Measurements from ENCODE around the gene ESYT2. TPM values are rescaled to one million over a fixed set of nuclear protein-coding genes. Genes with fewer than 3 reads are reported as not detected.
A peak's percentile ranks its signal among the peaks of the same experiment; 100 is the strongest.

The ESYT2 gene
- total and polyA plus RNA-seq, 9 of the 15 experiments (the other 6 are each of a cell fraction or from before 2014, with no cell fraction given), result 5.8 to 86.9 (median 64.7) TPM

GRCh38 chr7:158861004-158861787 is 31.9 kb upstream of the ESYT2 start (continued):
- TF ChIP-seq NEUROD1 (IDR thresholded peaks at IDR 0.05; ENCODE audit: borderline replicate concordance, low read depth, low read length, partially characterized antibody) (no peak), NFE2 (IDR thresholded peaks at IDR 0.05; ENCODE audit: low read depth) (no peak), ZNF436 (CRISPR knock-in tag; IDR thresholded peaks at IDR 0.05) (no peak), FOXJ2 (tag; IDR thresholded peaks at IDR 0.05) (no peak), IFI16 (CRISPR knock-in tag; IDR thresholded peaks at IDR 0.05) (no peak), KAT7 (CRISPR knock-in tag; IDR thresholded peaks at IDR 0.05; ENCODE audit: borderline replicate concordance) (no peak; the same call in 1 of the 2 replicates), HOXB6 (CRISPR knock-in tag; IDR thresholded peaks at IDR 0.05; ENCODE audit: borderline replicate concordance) (no peak), ETV5 (CRISPR knock-in tag; IDR thresholded peaks at IDR 0.05; ENCODE audit: low read depth) (peak; percentile 60; the same call in 1 of the 2 replicates), HINFP (tag; conservative IDR thresholded peaks at IDR 0.05; ENCODE audit: low read depth) (no peak), TBP (optimal IDR thresholded peaks at IDR 0.05; ENCODE audit: low read depth, low read length) (no peak), ZSCAN32 (CRISPR knock-in tag; IDR thresholded peaks at IDR 0.05) (no peak), ZNF134 (CRISPR knock-in tag; conservative IDR thresholded peaks at IDR 0.05) (peak; percentile 31; the same call in 1 of the 2 replicates), RFX5 (IDR thresholded peaks at IDR 0.05; ENCODE audit: low read depth, low read length) (no peak), MIER1 (IDR thresholded peaks at IDR 0.05; ENCODE audit: low read depth) (peak; percentile 44; the same call in 1 of the 2 replicates), HDAC6 (IDR thresholded peaks at IDR 0.05; ENCODE audit: low read depth, low read length) (no peak), STAT5B (CRISPR knock-in tag; IDR thresholded peaks at IDR 0.05) (no peak), MAFG (tag; conservative IDR thresholded peaks at IDR 0.05) (no peak), ARID3A (IDR thresholded peaks at IDR 0.05; ENCODE audit: borderline replicate concordance, low read depth, low read length) (peak; percentile 69; the same call in 1 of the 2 replicates), SMARCA5 (IDR thresholded peaks at IDR 0.05) (no peak), ZNF511 (CRISPR knock-in tag; IDR thresholded peaks at IDR 0.05) (no peak; the same call in 1 of the 2 replicates), STAG1 (CRISPR knock-in tag; IDR thresholded peaks at IDR 0.05; ENCODE audit: borderline replicate concordance) (no peak), SRSF3 (IDR thresholded peaks at IDR 0.05; ENCODE audit: insufficient read depth, low read length) (no peak), SRSF9 (IDR thresholded peaks at IDR 0.05; ENCODE audit: borderline replicate concordance, low read depth, low read length) (no peak)

All from K562 (cell line).